ENCODE results near the gene PRDM16. TPM values are rescaled to one million over a fixed set of nuclear protein-coding genes. Genes with fewer than 3 reads are reported as not detected.

PRDM16 gene
- total RNA-seq, 1 experiment from 2014 or later = not detected

DNA sequence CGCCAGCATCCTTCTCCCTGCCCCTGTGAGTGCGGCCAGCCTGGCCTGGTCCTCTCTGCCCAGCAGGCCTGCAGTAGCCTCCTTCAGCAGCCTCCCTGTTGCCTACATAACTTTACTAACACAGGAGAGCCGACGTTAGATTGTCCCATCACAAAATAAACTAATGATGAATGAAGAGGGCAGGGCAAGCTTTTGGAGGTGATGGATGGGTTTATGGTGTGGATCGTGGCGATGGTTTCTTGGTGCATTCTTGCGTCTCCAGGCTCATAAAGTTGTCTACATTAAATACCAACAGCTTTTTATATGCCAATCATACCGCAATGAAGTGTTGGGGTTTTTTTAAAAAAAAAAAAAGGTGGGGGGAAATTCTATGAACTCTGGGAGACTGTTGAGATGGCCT is 164.5 kb downstream of the PRDM16 start:
- Mint-ChIP-seq H3K9me3 (ENCODE audit: unreplicated experiment) (peaks cover 8% of the 10 kb centered on the region), H3K4me1 (ENCODE audit: insufficient read depth, unreplicated experiment) (no peaks in the 10 kb centered on the region), H3K4me3 (ENCODE audit: unreplicated experiment) (no peak overlapping the region), H3K27ac (ENCODE audit: low read depth, unreplicated experiment) (no peak overlapping the region), H3K36me3 (ENCODE audit: insufficient read depth, unreplicated experiment) (no peaks in the 10 kb centered on the region), H3K27me3 (ENCODE audit: insufficient read depth, unreplicated experiment) (no peaks in the 10 kb centered on the region)
- ChIA-PET POLR2A (no interaction called here), CTCF (no interaction called here)
- TF ChIP-seq CTCF (IDR thresholded peaks at IDR 0.05; ENCODE audit: unreplicated experiment) = no peak
- no peak for DNase-seq (ENCODE audit: unreplicated experiment)
- BruUV-seq (replicated peaks) = no TSS peak
- intact Hi-C loops (cut with micrococcal nuclease) = no loop called here

DNA sequence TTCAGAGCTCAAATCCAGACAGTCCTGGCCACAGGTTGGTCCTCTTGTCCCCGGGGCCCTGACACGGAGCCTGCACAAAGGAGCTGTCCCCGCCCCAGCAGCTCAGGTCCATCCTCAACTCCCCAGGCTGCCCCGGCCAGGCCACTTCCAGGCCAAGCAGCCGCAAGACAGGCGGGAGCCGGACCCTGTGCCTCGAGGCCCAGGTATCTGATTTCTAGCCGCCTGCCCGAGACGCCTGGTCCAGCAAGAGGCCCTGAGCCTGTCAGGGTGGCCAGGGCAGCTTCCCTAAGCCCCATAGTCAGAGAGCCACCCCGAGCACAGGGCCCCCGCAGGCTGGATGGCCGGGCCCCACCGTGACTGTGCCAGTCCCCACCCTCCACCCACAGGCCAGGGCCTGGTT is 165.3 kb downstream of the PRDM16 start:
- no peak for DNase-seq (ENCODE audit: unreplicated experiment)
- H3K9me3 Mint-ChIP-seq (ENCODE audit: unreplicated experiment) = peaks cover 8% of the 10 kb centered on the region
- no peak overlapping the region for H3K4me3 Mint-ChIP-seq (ENCODE audit: unreplicated experiment)
- no peak for TF ChIP-seq CTCF (IDR thresholded peaks at IDR 0.05; ENCODE audit: unreplicated experiment)
- ChIA-PET CTCF (no interaction called here), POLR2A (no interaction called here)
- intact Hi-C loops (cut with micrococcal nuclease) = no loop called here
- H3K27ac Mint-ChIP-seq (ENCODE audit: low read depth, unreplicated experiment) = no peak overlapping the region
- no peaks in the 10 kb centered on the region for H3K36me3 Mint-ChIP-seq (ENCODE audit: insufficient read depth, unreplicated experiment)
- no TSS peak for BruUV-seq (replicated peaks)
- H3K27me3 Mint-ChIP-seq (ENCODE audit: insufficient read depth, unreplicated experiment) = no peaks in the 10 kb centered on the region
- no peaks in the 10 kb centered on the region for H3K4me1 Mint-ChIP-seq (ENCODE audit: insufficient read depth, unreplicated experiment)

- H3K27ac Mint-ChIP-seq (ENCODE audit: low read depth, unreplicated experiment) = no peak overlapping the region
- H3K4me3 Mint-ChIP-seq (ENCODE audit: unreplicated experiment) = no peak overlapping the region
- ChIA-PET POLR2A (interaction anchor here (0.8 kb wide), 1 partner anchor 14 kb away, joined by 3 read pairs; no protein-coding TSS in a partner anchor), CTCF (no interaction called here)
- no peaks in the 10 kb centered on the region for H3K36me3 Mint-ChIP-seq (ENCODE audit: insufficient read depth, unreplicated experiment)
- no peaks in the 10 kb centered on the region for H3K27me3 Mint-ChIP-seq (ENCODE audit: insufficient read depth, unreplicated experiment)
- intact Hi-C loops (cut with micrococcal nuclease) = no loop called here
- peaks cover 14% of the 10 kb centered on the region for H3K9me3 Mint-ChIP-seq (ENCODE audit: unreplicated experiment)
- no peak for TF ChIP-seq CTCF (IDR thresholded peaks at IDR 0.05; ENCODE audit: unreplicated experiment)
- no peaks in the 10 kb centered on the region for H3K4me1 Mint-ChIP-seq (ENCODE audit: insufficient read depth, unreplicated experiment)
- BruUV-seq (replicated peaks) = no TSS peak
- no peak for DNase-seq (ENCODE audit: unreplicated experiment)
Observed at GRCh38 chr1:3234956-3235355, 166.0 kb downstream of the PRDM16 start.

DNA sequence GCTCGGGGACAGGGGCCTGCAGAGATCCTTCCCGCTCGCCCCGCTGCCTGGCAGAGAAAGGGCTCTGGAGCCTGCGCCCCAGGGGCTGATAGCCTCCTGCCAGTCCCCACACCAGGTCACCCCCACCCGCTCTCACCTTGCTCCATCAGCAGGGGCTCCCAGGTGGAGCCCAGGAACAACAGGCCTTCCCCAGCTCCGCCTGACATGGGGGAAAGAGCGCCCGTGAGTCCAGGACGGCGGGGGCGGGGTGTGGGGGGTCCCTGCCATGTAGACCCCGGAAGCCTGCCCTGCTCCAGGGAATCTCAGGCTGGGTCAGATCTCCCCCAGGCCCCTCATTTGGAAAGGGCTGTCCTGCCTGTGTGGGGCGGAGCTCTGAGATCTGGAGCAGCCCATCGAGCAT is 166.5 kb downstream of the PRDM16 start:
- Mint-ChIP-seq H3K27me3 (ENCODE audit: insufficient read depth, unreplicated experiment) (no peaks in the 10 kb centered on the region), H3K4me1 (ENCODE audit: insufficient read depth, unreplicated experiment) (no peaks in the 10 kb centered on the region), H3K27ac (ENCODE audit: low read depth, unreplicated experiment) (no peak overlapping the region), H3K4me3 (ENCODE audit: unreplicated experiment) (no peak overlapping the region), H3K9me3 (ENCODE audit: unreplicated experiment) (peaks cover 19% of the 10 kb centered on the region), H3K36me3 (ENCODE audit: insufficient read depth, unreplicated experiment) (no peaks in the 10 kb centered on the region)
- intact Hi-C loops (cut with micrococcal nuclease) = no loop called here
- POLR2A ChIA-PET = interaction anchor here (0.8 kb wide), 1 partner anchor 13 kb away, joined by 3 read pairs; no protein-coding TSS in a partner anchor
- no peak for TF ChIP-seq CTCF (IDR thresholded peaks at IDR 0.05; ENCODE audit: unreplicated experiment)
- no TSS peak for BruUV-seq (replicated peaks)
- CTCF ChIA-PET = no interaction called here
- DNase-seq (ENCODE audit: unreplicated experiment) = no peak

Data from MCF 10A (cell line).